ENCODE results near the gene CDC23.

GRCh38 chr5:138141734-138142133 is 71.4 kb downstream of the CDC23 start:
- TF ChIP-seq CTCF (IDR thresholded peaks at IDR 0.05; ENCODE audit: low read depth, low read length) (no peak), EZH2phosphoT487 (IDR thresholded peaks at IDR 0.05; ENCODE audit: low read depth) (no peak)
